GM12891 (cell line): Measurements from ENCODE around the gene ZNF618.
"Not testable (repeated sequence)": the region's sequence is repeated elsewhere in the genome, so short reads cannot be mapped to it uniquely, and the experiment has no call there.

Experiments used
- DNase-seq: peaks from one replicate; pipeline ENCODE4 v3.0.0; 2011; ENCODE audit warnings: low spot score; ENCODE audit not compliant: insufficient read length
- FAIRE-seq: peaks from 2 replicates; lab custom pipeline; 2011; peaks lifted over from hg19 to GRCh38; lab: Jason Lieb, UNC
- PAX5 ChIP-seq: IDR thresholded peaks from 2 replicates; pipeline ENCODE4 v1.6.1; 2011; ENCODE audit warnings: low read length, moderate library complexity, mild to moderate bottlenecking; ENCODE audit not compliant: insufficient read depth, severe bottlenecking
- POLR2A ChIP-seq: IDR thresholded peaks from 2 replicates; pipeline ENCODE4 v1.6.1; 2011; ENCODE audit warnings: low read depth, low read length, control low read depth
- POLR2AphosphoS5 ChIP-seq: IDR thresholded peaks from 2 replicates; pipeline ENCODE4 v1.6.1; 2011; ENCODE audit warnings: low read depth, low read length, control low read depth
- POU2F2 ChIP-seq: IDR thresholded peaks from 2 replicates; pipeline ENCODE4 v1.6.1; 2011; ENCODE audit warnings: low read depth, mild to moderate bottlenecking, control low read depth, low read length, moderate library complexity
- SPI1 ChIP-seq: IDR thresholded peaks from 2 replicates; pipeline ENCODE4 v1.6.1; 2011; ENCODE audit warnings: low read depth, low read length, control low read depth
- TAF1 ChIP-seq: IDR thresholded peaks from 2 replicates; pipeline ENCODE4 v1.6.1; 2011; ENCODE audit warnings: low read depth, low read length, control low read depth

The ZNF618 gene

DNA sequence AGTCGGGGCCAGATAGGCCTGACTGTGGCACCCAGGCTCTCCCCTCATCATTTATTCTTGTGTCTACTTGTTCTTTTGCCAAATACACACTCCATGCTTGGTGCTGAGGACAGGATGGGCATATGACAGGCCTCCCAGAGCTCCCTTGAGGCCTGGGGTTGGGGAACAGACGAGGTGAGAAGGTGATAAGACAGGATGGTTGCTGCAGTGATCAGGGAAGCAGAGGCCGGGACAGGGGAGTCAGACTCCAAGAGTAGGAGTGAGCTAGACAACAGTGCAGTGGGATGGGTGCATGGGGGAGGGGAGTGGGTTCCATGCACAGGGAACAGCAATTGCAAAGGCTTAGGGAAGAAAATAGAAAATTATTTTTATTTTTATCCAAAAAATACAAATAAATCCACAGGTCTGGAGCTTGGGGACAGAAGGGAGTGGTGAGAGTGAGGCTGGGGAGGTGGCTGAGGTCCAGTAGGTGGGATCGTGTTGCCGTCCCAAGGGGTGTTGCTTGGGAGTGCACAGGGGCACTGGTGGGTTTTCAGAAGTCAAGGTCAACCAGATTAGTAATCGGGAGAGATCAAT, 205.4 kb downstream of the ZNF618 start:
- FAIRE-seq (no peak), DNase-seq (no peak)
- TF ChIP-seq TAF1 (no peak), SPI1 (no peak), POU2F2 (no peak), POLR2AphosphoS5 (no peak), POLR2A (no peak), PAX5 (no peak)

DNA sequence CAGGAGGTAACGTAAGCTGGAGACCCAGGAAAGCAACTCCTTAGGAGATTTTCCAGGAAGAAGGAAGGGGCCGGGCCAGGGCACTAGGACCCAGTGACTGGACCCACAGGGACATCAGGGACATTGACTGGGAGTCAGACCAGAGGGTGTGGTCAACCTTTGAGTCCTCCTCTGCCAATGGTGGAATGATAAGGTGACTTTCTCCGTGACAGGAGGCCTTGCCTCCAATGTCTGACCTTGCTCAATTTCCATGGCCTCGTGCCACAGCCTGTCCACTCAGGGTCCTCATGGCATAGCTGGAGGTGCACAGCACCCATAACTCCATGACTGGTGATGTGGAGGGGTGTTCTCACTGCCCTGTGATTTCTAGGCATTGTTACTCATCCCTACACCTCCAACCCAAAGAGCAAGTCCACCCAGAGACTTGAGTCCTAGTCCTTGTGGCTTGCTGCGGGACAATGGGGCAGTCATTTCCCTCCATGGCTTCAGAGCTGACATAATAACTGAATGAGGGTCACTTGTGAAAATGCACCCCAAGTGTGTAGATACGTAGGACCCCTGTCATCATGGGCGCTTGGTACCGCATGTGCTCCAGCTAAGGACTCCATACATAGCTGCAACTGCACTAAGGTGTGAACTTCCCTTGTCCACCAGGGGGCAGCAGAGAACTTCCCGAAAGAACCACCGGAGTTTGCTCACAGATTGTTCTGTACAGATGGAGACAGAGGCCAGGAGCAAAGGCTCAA, 206.1 kb downstream of the ZNF618 start:
- FAIRE-seq (peak; percentile 86), DNase-seq (peak; percentile 78)
- TF ChIP-seq SPI1 (no peak), POLR2AphosphoS5 (no peak), PAX5 (no peak), POLR2A (no peak), TAF1 (no peak), POU2F2 (no peak)

DNA sequence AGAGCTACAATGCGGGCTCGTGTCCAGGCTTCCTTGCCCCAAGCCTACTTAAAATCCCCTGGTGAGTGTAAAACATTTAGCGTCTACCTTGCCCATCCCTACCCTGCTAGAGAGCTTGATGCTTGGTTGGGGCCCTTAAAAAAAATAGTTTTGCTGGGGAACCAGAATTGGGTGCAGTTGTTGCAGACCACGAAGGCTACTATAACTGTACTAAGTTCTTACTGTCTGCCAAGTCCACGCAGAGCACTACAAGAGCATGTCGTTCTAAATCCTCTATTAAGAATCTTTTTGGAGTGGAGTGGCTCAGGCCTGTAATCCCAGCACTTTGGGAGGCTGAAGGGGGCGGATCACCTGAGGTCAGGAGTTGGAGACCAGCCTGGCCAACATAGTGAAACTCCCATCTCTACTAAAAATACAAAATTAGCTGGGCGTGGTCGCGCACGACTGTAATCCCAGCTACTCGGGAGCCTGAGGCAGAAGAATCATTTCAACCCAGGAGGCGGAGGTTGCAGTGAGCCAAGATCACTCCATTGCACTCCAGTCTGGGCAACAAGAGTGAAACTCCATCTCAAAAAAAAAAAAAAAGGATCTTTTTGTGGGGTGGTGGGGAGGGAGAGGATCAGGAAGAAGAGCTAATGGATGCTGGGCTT, 206.8 kb downstream of the ZNF618 start:
- DNase-seq, FAIRE-seq: not testable (repeated sequence)

DNA sequence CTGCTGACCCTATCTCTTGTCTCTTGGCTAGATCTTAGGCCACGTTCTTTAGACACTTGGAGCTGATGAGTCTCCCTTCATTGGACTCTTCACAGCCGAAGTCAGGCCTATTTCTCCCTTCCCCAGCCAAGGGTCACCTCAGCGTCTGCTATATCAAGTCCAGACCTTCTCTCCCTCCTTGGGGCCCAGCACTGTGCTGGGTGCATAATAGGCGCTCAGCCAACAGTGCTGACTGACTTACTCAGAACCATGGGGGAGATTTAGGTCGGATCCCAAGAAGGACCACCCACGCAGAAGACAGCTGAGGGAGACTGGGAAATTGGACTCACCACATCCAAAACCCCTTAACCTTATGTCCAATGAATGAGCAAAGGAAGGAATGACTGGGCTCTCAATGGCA, 207.6 kb downstream of the ZNF618 start:
- TF ChIP-seq POU2F2 (no peak), POLR2A (no peak), PAX5 (no peak), TAF1 (no peak), POLR2AphosphoS5 (no peak), SPI1 (no peak)
- no peak for DNase-seq
- no peak for FAIRE-seq

DNA sequence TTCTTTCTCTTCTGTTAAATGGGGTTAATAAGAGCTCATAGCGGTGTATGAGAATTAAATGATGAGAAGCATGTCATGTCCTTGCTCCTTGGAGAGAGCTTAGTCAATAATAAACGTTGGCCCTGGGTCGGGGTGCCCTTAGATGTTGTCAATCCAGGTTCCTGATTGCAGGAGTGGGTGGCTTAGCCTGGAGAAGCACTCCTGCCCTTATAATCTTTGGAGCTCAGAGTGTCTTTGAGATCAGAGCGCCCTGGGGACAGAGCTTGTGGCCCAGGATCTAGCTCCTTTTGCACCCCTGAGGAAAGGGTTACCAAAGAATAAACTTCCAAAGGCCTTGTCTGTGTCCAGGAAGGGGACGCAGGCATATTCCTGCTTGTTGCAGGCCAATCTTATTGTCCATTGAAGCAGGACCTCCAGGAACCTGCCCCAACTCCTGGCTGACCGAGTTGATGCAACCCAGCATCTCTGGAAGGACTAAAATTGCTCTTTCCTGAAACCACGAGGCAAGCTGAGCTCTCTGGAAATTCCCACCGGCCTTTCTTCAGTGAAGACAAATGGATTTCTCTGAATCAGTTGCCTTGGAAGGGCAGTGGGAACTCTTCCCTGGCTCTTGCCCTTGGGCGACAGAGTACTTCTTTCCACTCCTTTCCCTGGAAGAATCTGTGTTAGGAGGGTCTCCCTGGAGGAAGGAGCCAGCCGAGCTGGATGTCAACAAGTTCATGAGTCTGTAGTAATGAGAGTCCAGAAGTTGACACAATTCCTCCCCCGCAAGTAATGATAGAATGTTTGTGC, 208.4 kb downstream of the ZNF618 start:
- FAIRE-seq = no peak

DNA sequence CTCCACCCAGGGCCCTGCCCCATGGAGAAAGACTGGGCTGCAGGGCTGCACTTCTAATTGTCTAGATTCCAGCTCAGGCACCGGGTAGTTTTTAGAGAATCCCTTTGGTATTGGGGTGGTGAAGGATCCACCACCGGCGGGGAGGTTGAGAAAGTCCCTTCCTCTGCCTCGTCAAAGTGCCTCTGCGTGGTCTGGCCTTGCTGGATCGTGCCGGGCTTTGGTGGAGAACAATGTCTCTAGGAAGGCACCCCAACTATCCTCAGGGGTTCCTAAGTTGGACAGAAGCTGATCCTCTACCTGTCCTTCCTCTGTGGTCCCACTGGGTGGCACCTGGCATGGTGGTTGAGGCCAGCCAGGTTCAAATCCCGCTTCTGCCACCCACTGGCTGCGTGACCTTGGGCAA, 209.3 kb downstream of the ZNF618 start:
- DNase-seq (no peak), FAIRE-seq (no peak)
- TF ChIP-seq POLR2AphosphoS5 (no peak), TAF1 (no peak), PAX5 (no peak), POU2F2 (no peak), SPI1 (no peak), POLR2A (no peak)

More for the DNA sequence above, 208.4 kb downstream of the ZNF618 start:
- DNase-seq = no peak
- TF ChIP-seq PAX5 = no peak
- no peak for TF ChIP-seq POLR2AphosphoS5
- no peak for TF ChIP-seq POU2F2
- no peak for TF ChIP-seq POLR2A
- no peak for TF ChIP-seq SPI1
- TF ChIP-seq TAF1 = no peak

DNA sequence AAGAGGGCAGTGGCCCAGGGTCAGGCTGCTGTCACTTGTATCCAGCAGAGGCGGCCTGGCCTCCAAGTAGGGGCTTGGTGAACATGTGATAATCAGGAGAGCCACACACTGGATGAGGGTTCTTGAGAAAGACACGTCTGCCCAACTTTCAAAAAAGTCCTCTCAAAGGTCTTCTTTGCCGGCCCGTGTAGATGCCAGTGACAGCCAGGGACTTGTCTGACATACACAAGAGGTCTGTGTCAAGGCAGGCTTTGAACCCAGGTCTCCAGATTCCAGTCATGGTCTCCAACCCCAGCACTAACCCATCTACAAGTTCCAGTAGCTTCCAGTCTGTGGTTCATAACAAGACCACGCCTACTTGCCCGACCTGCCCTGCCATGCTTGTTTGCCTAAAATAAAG, 209.9 kb downstream of the ZNF618 start:
- TF ChIP-seq TAF1 = no peak
- TF ChIP-seq SPI1 = no peak
- no peak for TF ChIP-seq POLR2A
- no peak for TF ChIP-seq POU2F2
- no peak for TF ChIP-seq POLR2AphosphoS5
- TF ChIP-seq PAX5 = no peak
- FAIRE-seq = no peak
- DNase-seq = no peak

DNA sequence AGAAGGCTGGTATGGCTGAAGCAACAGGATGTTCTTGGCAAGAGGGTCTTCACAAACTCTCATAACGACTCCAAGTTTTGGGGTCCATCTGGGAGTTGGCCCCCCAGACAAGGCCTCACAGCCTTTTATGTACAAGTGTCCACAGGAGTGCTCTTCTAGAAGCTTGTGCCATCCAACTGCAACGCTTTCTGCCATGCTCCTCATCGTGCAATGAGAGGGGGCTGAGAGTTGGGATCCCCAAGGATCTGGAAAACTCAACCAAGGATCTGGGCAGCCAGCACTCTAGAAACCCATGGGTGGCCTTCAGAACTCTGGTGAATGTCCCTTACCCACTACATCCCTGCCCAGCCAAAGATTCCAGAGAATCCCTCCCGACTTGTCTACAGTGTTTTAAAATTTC, 210.5 kb downstream of the ZNF618 start:
- DNase-seq (no peak), FAIRE-seq (no peak)
- no peak for TF ChIP-seq POLR2A
- TF ChIP-seq TAF1 = no peak
- TF ChIP-seq SPI1 = no peak
- TF ChIP-seq POU2F2 = no peak
- TF ChIP-seq POLR2AphosphoS5 = no peak

DNA sequence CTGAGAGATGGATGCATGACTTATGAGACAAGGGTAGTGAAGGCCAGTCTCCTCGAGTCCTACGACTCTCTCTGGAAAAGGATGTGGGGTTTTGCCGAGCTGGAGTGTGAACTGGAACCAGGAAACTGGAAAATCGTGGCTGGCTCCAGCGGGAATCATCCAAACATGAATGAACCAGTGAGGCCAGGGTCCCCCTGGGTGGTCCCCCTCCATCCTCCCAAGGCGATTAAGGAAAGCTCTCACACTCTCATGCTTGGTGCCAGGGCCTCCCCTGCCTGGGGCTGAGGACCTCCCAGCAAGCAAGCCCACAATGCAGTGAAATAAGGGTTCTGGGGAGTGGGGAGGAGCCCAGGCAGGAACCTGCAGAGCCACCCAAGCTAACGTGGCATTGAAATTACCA, 211.6 kb downstream of the ZNF618 start:
- TF ChIP-seq PAX5 = no peak
- FAIRE-seq = no peak
- DNase-seq = no peak

DNA sequence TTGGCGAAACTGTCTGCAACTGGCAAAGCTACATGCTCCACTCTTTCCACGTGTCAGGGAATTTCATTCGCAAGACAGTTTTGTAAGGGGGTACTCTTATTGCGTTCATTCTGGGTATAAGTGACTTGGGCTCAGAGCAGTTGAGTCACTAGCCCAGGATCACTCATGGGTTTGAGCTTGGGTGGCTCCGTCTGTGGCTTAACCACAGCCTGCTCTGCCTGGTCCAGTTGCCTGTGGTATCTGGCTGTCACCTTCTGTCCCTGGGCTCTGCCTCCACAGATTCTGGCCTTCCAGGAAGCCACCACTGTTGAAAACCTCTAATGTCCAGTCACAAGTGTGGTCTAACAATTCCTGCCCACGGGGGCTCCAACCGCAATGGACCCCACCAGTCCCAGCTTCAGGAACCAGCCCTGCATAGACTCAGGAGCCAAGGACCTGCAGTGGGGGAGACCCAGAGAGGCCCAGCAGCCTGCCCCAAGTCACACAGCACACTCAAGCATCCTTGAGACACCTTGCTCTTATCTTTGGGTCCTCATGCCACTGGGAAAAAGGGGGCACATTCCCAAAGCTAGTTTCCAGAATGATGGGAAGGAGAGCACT, 212.6 kb downstream of the ZNF618 start:
- DNase-seq = no peak
- no peak for FAIRE-seq
- TF ChIP-seq POLR2AphosphoS5 (no peak), TAF1 (no peak), POU2F2 (no peak), SPI1 (no peak), PAX5 (no peak), POLR2A (no peak)
